MM.1S (cell line): ENCODE measurements around the gene BRD4.

Experiments used
- DNase-seq: peaks from one replicate; pipeline ENCODE4 v3.0.0-alpha.2; 2015
- H2AFZ ChIP-seq: fragments of 300-600 bp; sonication (generic); 2 replicates; pipeline ENCODE4 v1.6.0; 2016; ENCODE audit warnings: antibody characterized with exemption, low read length
- H3F3A ChIP-seq: fragments of 300-600 bp; sonication (generic); 2 replicates; pipeline ENCODE4 v1.6.1; 2016; ENCODE audit warnings: mild to moderate bottlenecking, antibody characterized with exemption, low read length, moderate library complexity, mixed read lengths; ENCODE audit not compliant: insufficient read depth
- H3K27ac ChIP-seq: fragments of 300-600 bp; sonication (generic); 2 replicates; pipeline ENCODE4 v1.5.1; 2016; ENCODE audit warnings: mild to moderate bottlenecking, low read length
- H3K27me3 ChIP-seq: fragments of 300-600 bp; sonication (generic); replicated peaks from 2 replicates; pipeline ENCODE4 v1.6.0; 2016; ENCODE audit warnings: low read length; ENCODE audit not compliant: insufficient read depth
- H3K36me3 ChIP-seq: fragments of 300-600 bp; sonication (generic); replicated peaks from 2 replicates; pipeline ENCODE4 v1.6.1; 2016; ENCODE audit warnings: mild to moderate bottlenecking, low read length, mixed read lengths; ENCODE audit not compliant: insufficient read depth
- H3K4me1 ChIP-seq: fragments of 300-600 bp; sonication (generic); 2 replicates; pipeline ENCODE4 v1.6.1; 2016; ENCODE audit warnings: low read length, mixed read lengths
- H3K4me2 ChIP-seq: fragments of 300-600 bp; sonication (generic); 2 replicates; pipeline ENCODE4 v1.6.0; 2016; ENCODE audit warnings: low read depth, low read length
- H3K4me3 ChIP-seq: fragments of 300-600 bp; sonication (generic); 2 replicates; pipeline ENCODE4 v1.5.1; 2016; ENCODE audit warnings: low read length, mixed read lengths
- H3K79me2 ChIP-seq: fragments of 300-600 bp; sonication (generic); 2 replicates; pipeline ENCODE4 v1.6.1; 2016; ENCODE audit warnings: mixed run types, low read length, mixed read lengths
- H3K9ac ChIP-seq: fragments of 300-600 bp; sonication (generic); 2 replicates; pipeline ENCODE4 v1.6.1; 2016; ENCODE audit warnings: low read length, mixed read lengths
- H3K9me2 ChIP-seq: fragments of 300-600 bp; sonication (generic); replicated peaks from 2 replicates; pipeline ENCODE4 v1.6.1; 2016; ENCODE audit warnings: mild to moderate bottlenecking, low read length, mixed read lengths; ENCODE audit not compliant: insufficient read depth
- H3K9me3 ChIP-seq: fragments of 300-600 bp; sonication (generic); replicated peaks from 2 replicates; pipeline ENCODE4 v1.6.1; 2016; ENCODE audit warnings: mild to moderate bottlenecking, low read length, mixed read lengths; ENCODE audit not compliant: insufficient read depth
- H4K20me1 ChIP-seq: fragments of 300-600 bp; sonication (generic); 2 replicates; pipeline ENCODE4 v1.6.1; 2016; ENCODE audit warnings: mild to moderate bottlenecking, low read length, moderate library complexity, mixed read lengths; ENCODE audit not compliant: insufficient read depth
- EZH2 ChIP-seq: fragments of 300-600 bp; sonication (generic); optimal IDR thresholded peaks from 2 replicates; pipeline ENCODE3; 2017; ENCODE audit warnings: low read depth, mild to moderate bottlenecking, antibody characterized with exemption, low read length, mixed read lengths
- EZH2phosphoT487 ChIP-seq: fragments of 300-600 bp; sonication (generic); IDR thresholded peaks from 2 replicates; pipeline ENCODE4 v1.6.1; 2018; ENCODE audit warnings: antibody characterized with exemption, low read length
- TF ChIP-seq, protein P1 (sequence below): fragments of 300-600 bp; sonication (generic); IDR thresholded peaks from 2 replicates; pipeline ENCODE4 v1.5.1; 2016; ENCODE audit warnings: antibody characterized with exemption, low read length, mixed read lengths

Gene BRD4

DNA sequence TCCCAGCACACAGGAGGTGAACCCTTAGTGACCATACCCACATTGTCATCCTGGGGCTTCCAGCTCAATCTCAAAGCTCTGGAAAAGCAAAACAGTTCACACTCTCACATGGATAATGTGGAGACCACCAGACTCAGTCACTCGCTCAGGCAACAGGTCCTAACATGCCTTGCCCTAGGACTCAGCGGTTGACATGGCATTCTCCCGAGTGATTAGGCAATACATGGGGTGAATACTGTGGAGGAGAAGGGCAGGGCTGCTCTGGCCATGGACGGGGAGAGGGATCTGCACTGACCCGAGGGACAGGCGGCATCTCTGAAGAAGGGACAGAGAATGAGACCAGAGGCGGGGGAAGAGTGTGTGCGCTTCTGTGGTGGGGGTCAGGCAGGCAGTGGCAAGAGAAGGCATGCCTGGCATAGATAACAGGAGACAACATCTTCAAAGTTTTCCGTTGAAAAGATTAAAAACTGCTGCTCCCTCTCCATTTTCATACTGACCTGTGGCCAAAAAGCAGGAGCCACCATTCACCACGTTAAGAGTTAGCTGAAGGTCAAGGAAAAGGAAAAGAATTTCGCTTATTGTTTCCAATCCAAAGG lies 55.6 kb downstream of the BRD4 start:
- H3K9ac ChIP-seq, result no peak overlapping the region
- DNase-seq, result no peak
- H3K79me2 ChIP-seq, result peaks cover 100% of the 10 kb centered on the region
- H3K36me3 ChIP-seq, result peaks cover 7% of the 10 kb centered on the region
- no peak overlapping the region for H2AFZ ChIP-seq
- peaks cover 11% of the 10 kb centered on the region for H3F3A ChIP-seq
- no peaks in the 10 kb centered on the region for H3K9me2 ChIP-seq
- H3K27ac ChIP-seq, result no peak overlapping the region
- H3K4me2 ChIP-seq, result no peak overlapping the region
- H3K9me3 ChIP-seq, result no peaks in the 10 kb centered on the region
- H4K20me1 ChIP-seq, result peaks cover 85% of the 10 kb centered on the region
- no peaks in the 10 kb centered on the region for H3K27me3 ChIP-seq
- TF ChIP-seq, protein P1, sequence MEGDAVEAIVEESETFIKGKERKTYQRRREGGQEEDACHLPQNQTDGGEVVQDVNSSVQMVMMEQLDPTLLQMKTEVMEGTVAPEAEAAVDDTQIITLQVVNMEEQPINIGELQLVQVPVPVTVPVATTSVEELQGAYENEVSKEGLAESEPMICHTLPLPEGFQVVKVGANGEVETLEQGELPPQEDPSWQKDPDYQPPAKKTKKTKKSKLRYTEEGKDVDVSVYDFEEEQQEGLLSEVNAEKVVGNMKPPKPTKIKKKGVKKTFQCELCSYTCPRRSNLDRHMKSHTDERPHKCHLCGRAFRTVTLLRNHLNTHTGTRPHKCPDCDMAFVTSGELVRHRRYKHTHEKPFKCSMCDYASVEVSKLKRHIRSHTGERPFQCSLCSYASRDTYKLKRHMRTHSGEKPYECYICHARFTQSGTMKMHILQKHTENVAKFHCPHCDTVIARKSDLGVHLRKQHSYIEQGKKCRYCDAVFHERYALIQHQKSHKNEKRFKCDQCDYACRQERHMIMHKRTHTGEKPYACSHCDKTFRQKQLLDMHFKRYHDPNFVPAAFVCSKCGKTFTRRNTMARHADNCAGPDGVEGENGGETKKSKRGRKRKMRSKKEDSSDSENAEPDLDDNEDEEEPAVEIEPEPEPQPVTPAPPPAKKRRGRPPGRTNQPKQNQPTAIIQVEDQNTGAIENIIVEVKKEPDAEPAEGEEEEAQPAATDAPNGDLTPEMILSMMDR, result no peak
- TF ChIP-seq EZH2 (no peak), EZH2phosphoT487 (no peak)
- H3K4me3 ChIP-seq, result no peak overlapping the region
- peaks cover 22% of the 10 kb centered on the region for H3K4me1 ChIP-seq

DNA sequence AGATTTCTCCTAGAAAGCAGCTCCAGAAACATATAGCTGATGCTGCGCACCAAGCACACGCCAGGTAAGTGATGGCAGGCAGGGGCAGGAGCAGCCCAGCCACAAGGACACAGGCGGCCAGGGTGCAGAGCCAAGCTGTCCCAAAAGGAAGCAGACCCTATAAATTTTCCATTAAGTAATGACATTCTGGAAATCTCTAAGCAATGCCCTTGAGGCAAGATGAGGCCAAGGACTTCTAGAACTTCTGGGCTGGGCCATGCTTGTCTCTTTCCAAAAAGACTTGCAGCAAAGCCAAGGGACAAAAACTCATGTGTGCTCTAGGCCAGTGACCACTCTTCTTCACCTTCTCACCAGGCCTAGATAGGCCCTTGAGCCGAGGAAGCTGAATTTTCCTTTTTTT lies 57.9 kb downstream of the BRD4 start:
- TF ChIP-seq EZH2, result no peak
- TF ChIP-seq, protein P1, result no peak
- TF ChIP-seq EZH2phosphoT487, result no peak
- Histone ChIP-seq H4K20me1 (peaks cover 66% of the 10 kb centered on the region), H3K9me2 (no peaks in the 10 kb centered on the region), H3F3A (no peaks in the 10 kb centered on the region; the same call in 1 of the 2 replicates), H3K4me1 (peaks cover 6% of the 10 kb centered on the region), H3K79me2 (peaks cover 100% of the 10 kb centered on the region), H3K9ac (no peak overlapping the region), H3K36me3 (peaks cover 7% of the 10 kb centered on the region), H3K27me3 (no peaks in the 10 kb centered on the region), H2AFZ (no peak overlapping the region), H3K27ac (no peak overlapping the region), H3K4me3 (no peak overlapping the region), H3K4me2 (no peak overlapping the region), H3K9me3 (no peaks in the 10 kb centered on the region)
- DNase-seq, result no peak

DNA sequence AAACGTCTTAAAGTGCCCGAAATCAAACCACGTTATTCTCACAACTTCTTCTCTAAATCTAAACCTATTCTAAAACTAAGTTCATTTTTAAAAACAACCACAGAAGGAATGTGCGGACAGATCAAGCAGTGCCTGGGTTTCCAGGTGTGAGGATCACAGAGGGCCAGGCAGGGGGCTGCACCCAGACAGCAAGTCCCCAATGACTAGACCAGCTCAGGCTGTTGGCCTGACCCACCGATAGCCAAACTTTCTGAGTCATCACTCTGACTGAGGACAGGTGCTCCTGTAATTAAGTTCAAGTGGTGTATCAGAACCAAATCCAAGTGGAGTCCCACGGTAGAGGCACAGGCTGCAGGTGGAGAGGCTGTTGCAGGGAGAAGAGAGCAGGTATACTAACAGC lies 62.5 kb downstream of the BRD4 start:
- TF ChIP-seq, protein P1, result no peak
- TF ChIP-seq EZH2phosphoT487 (no peak), EZH2 (no peak)
- Histone ChIP-seq H3K27me3 (no peaks in the 10 kb centered on the region), H3F3A (no peaks in the 10 kb centered on the region), H3K4me2 (no peak overlapping the region), H2AFZ (no peak overlapping the region), H3K4me3 (no peak overlapping the region), H3K36me3 (peaks cover 7% of the 10 kb centered on the region), H3K79me2 (peaks cover 97% of the 10 kb centered on the region), H3K9me3 (no peaks in the 10 kb centered on the region), H4K20me1 (peaks cover 47% of the 10 kb centered on the region), H3K27ac (no peak overlapping the region), H3K9me2 (no peaks in the 10 kb centered on the region), H3K4me1 (no peaks in the 10 kb centered on the region), H3K9ac (no peak overlapping the region)
- DNase-seq, result no peak
